Endodermal cell (in vitro differentiated cells): ENCODE results near the gene ZNF888. TPM values are rescaled to one million over a fixed set of nuclear protein-coding genes. Genes with fewer than 3 reads are reported as not detected.

ENCODE experiments used
- DNase-seq: peaks from one replicate; pipeline ENCODE4 v3.0.0-alpha.2; 2017
- H3K27ac ChIP-seq: 2 replicates; pipeline ENCODE4 v1.5.1; 2013; ENCODE audit warnings: mild to moderate bottlenecking, low read depth, low read length, moderate library complexity
- H3K27me3 ChIP-seq: 2 replicates; pipeline ENCODE4 v1.6.1; 2013; ENCODE audit warnings: mild to moderate bottlenecking, low read length, moderate library complexity; ENCODE audit not compliant: insufficient read depth, control insufficient read depth, poor library complexity, severe bottlenecking
- H3K36me3 ChIP-seq: 2 replicates; pipeline ENCODE4 v1.7.0; 2013; ENCODE audit warnings: mild to moderate bottlenecking, low read length, moderate library complexity; ENCODE audit not compliant: control insufficient read depth, insufficient read depth
- H3K4me1 ChIP-seq: one replicate; pipeline ENCODE4 v1.7.0; 2013; ENCODE audit warnings: low read length; ENCODE audit not compliant: control insufficient read depth, insufficient read depth
- H3K4me3 ChIP-seq: 2 replicates; pipeline ENCODE4 v1.5.1; 2013; ENCODE audit warnings: mild to moderate bottlenecking, low read length, moderate library complexity
- H3K9ac ChIP-seq: 2 replicates; pipeline ENCODE4 v1.6.1; 2013; ENCODE audit warnings: mild to moderate bottlenecking, low read length, moderate library complexity; ENCODE audit not compliant: poor library complexity, severe bottlenecking; ENCODE audit errors: extremely low read depth
- H3K9me3 ChIP-seq: 2 replicates; pipeline ENCODE4 v1.6.1; 2013; ENCODE audit warnings: mild to moderate bottlenecking, low read length, moderate library complexity; ENCODE audit not compliant: control insufficient read depth
- H3K27ac Mint-ChIP-seq: 2 replicates; pipeline ENCODE4 v1.8.0; 2020; ENCODE audit warnings: mixed read lengths
- H3K27me3 Mint-ChIP-seq: 2 replicates; pipeline ENCODE4 v1.8.0; 2021; ENCODE audit warnings: mild to moderate bottlenecking, mixed read lengths; ENCODE audit not compliant: insufficient read depth
- H3K36me3 Mint-ChIP-seq: 2 replicates; pipeline ENCODE4 v1.8.0; 2020; ENCODE audit warnings: low read depth, mixed read lengths
- H3K4me1 Mint-ChIP-seq: 2 replicates; pipeline ENCODE4 v1.8.0; 2020; ENCODE audit warnings: mixed read lengths
- H3K4me3 Mint-ChIP-seq: 2 replicates; pipeline ENCODE4 v1.8.0; 2020; ENCODE audit warnings: mild to moderate bottlenecking, moderate library complexity, mixed read lengths
- H3K9me3 Mint-ChIP-seq: 2 replicates; pipeline ENCODE4 v1.8.0; 2020; ENCODE audit warnings: mild to moderate bottlenecking, mixed read lengths
- WGBS, 2 experiments: methylation state at CpG; one replicate each; pipeline versions ENCODE4 v1.1.5 to v1.1.7; 2013; ENCODE audit warnings: missing lambda C conversion rate in 2 of 2, mixed read lengths in 1 of 2; ENCODE audit not compliant: insufficient coverage in 1 of 2, insufficient read length in 1 of 2; 5-methylcytosine and 5-hydroxymethylcytosine counted together
- total RNA-seq, 2 donors: library from RNA; stranded (reverse); fragmentation: NEBNext Ultra II Directional in 1 of 2; extraction: Animal tissue kit (Norgen Biotek cat#: 25700) in 1 of 2; gene quantifications; 2 replicates in 1 of 2; 3 replicates in 1 of 2; pipeline ENCODE4 v1.2.1, GENCODE V29; 2021
- TF ChIP-seq, protein P1 (sequence below): fragments of 200-600 bp; sonication (generic); conservative IDR thresholded peaks from 2 replicates; pipeline ENCODE4 v1.5.0; 2021; ENCODE audit warnings: antibody characterized with exemption, mild to moderate bottlenecking

Gene ZNF888
- total RNA-seq, 2 donors from 2014 or later = 13.4 to 19.6 TPM

- H3K4me1 ChIP-seq = no peaks in the 10 kb centered on the region
- peaks cover 23% of the 10 kb centered on the region for H3K36me3 ChIP-seq
- peaks cover 2% of the 10 kb centered on the region for H3K9me3 Mint-ChIP-seq
- TF ChIP-seq, protein P1, sequence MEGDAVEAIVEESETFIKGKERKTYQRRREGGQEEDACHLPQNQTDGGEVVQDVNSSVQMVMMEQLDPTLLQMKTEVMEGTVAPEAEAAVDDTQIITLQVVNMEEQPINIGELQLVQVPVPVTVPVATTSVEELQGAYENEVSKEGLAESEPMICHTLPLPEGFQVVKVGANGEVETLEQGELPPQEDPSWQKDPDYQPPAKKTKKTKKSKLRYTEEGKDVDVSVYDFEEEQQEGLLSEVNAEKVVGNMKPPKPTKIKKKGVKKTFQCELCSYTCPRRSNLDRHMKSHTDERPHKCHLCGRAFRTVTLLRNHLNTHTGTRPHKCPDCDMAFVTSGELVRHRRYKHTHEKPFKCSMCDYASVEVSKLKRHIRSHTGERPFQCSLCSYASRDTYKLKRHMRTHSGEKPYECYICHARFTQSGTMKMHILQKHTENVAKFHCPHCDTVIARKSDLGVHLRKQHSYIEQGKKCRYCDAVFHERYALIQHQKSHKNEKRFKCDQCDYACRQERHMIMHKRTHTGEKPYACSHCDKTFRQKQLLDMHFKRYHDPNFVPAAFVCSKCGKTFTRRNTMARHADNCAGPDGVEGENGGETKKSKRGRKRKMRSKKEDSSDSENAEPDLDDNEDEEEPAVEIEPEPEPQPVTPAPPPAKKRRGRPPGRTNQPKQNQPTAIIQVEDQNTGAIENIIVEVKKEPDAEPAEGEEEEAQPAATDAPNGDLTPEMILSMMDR = no peak
- no peaks in the 10 kb centered on the region for H3K27me3 Mint-ChIP-seq
- H3K4me1 Mint-ChIP-seq = peaks cover 18% of the 10 kb centered on the region
- H3K9me3 ChIP-seq = peaks cover 9% of the 10 kb centered on the region
- H3K27me3 ChIP-seq = no peaks in the 10 kb centered on the region
- H3K36me3 Mint-ChIP-seq = peaks cover 33% of the 10 kb centered on the region
- H3K27ac Mint-ChIP-seq = peak within 1 kb of the TSS; percentile 99
- H3K4me3 Mint-ChIP-seq = peak within 1 kb of the TSS; percentile 94
- H3K4me3 ChIP-seq = peak within 1 kb of the TSS; percentile 96
- peak; percentile 99 for DNase-seq
- peak within 1 kb of the TSS; percentile 86 for H3K27ac ChIP-seq
- H3K9ac ChIP-seq = peak within 1 kb of the TSS; percentile 94
- 1 to 2% methylated on average over 20 to 56 of the region's 56 CpGs for WGBS, 2 experiments
These were observed 25.9 kb downstream of the ZNF888 start, which contains the start of gene ZNF320 for GRCh38 chr19:52897138-52897935. Gene ZNF320 (minus strand): TSS chr19:52897635. CDS start chr19:52890255, 7,380 bp downstream.

GRCh38 chr19:52896431-52897137, 26.6 kb downstream of the ZNF888 start:
- peak overlapping the region; percentile 99 for H3K27ac Mint-ChIP-seq
- peaks cover 9% of the 10 kb centered on the region for H3K9me3 ChIP-seq
- no peaks in the 10 kb centered on the region for H3K4me1 ChIP-seq
- H3K4me3 Mint-ChIP-seq = peak overlapping the region; percentile 94
- H3K27me3 ChIP-seq = no peaks in the 10 kb centered on the region
- peaks cover 19% of the 10 kb centered on the region for H3K4me1 Mint-ChIP-seq
- peak overlapping the region; percentile 94 for H3K9ac ChIP-seq
- no peaks in the 10 kb centered on the region for H3K27me3 Mint-ChIP-seq
- peak overlapping the region; percentile 96 for H3K4me3 ChIP-seq
- peaks cover 30% of the 10 kb centered on the region for H3K36me3 ChIP-seq
- peaks cover 37% of the 10 kb centered on the region for H3K36me3 Mint-ChIP-seq
- WGBS, 2 experiments = 36 to 42% methylated on average over 7 to 23 of the region's 24 CpGs
- DNase-seq = peak; percentile 68
- H3K9me3 Mint-ChIP-seq = peaks cover 2% of the 10 kb centered on the region
- TF ChIP-seq, protein P1 = no peak
- H3K27ac ChIP-seq = peak overlapping the region; percentile 86

- Mint-ChIP-seq H3K27ac (peak overlapping the region; percentile 16), H3K9me3 (no peaks in the 10 kb centered on the region)
- DNase-seq = peak; percentile 21
These were observed 31.9 kb downstream of the ZNF888 start for GRCh38 chr19:52891336-52891735.

More at GRCh38 chr19:52891336-52891735, 31.9 kb downstream of the ZNF888 start:
- H3K4me3 ChIP-seq = no peak overlapping the region
- H3K27me3 Mint-ChIP-seq = no peaks in the 10 kb centered on the region
- H3K9me3 ChIP-seq = peaks cover 14% of the 10 kb centered on the region
- no peak overlapping the region for H3K4me3 Mint-ChIP-seq
- H3K27me3 ChIP-seq = no peaks in the 10 kb centered on the region
- peaks cover 23% of the 10 kb centered on the region for H3K4me1 Mint-ChIP-seq
- no peak overlapping the region for H3K9ac ChIP-seq
- no peak overlapping the region for H3K27ac ChIP-seq
- WGBS, 2 experiments = 73 to 83% methylated on average over 4 of the region's 4 CpGs
- H3K4me1 ChIP-seq = no peaks in the 10 kb centered on the region
- TF ChIP-seq, protein P1 = no peak
- peaks cover 73% of the 10 kb centered on the region for H3K36me3 ChIP-seq
- peaks cover 74% of the 10 kb centered on the region for H3K36me3 Mint-ChIP-seq
